ENCODE data around the gene ITGB1. TPM values are rescaled to one million over a fixed set of nuclear protein-coding genes. Genes with fewer than 3 reads are reported as not detected.

ITGB1 gene
- total and polyA plus RNA-seq, 2 of the 8 experiments (the other 6 are each of a cell fraction or from before 2014, with no cell fraction given), result 82.7 to 321 TPM

GRCh38 chr10:32990811-32991210, 32.8 kb upstream of the ITGB1 start (continued):
- TF ChIP-seq NANOG (IDR thresholded peaks at IDR 0.05; ENCODE audit: insufficient read depth, low read depth, low read length, poor library complexity, severe bottlenecking) (no peak), CTBP2 (IDR thresholded peaks at IDR 0.05; ENCODE audit: borderline replicate concordance, insufficient read depth, insufficient read length, low read length) (no peak), KDM5A (IDR thresholded peaks at IDR 0.05; ENCODE audit: low read length) (no peak), KDM1A (IDR thresholded peaks at IDR 0.05; ENCODE audit: borderline replicate concordance, low read length) (no peak)

Data from H1 (cell line).